Ovary (tissue), 3 donors: ENCODE measurements around the gene ATAD3C.

Source experiments
- CTCF ChIP-seq, 3 donors: fragments of 450-650 bp in 2 of 3; fragments of 200-600 bp in 1 of 3; IDR thresholded peaks; one replicate each; pipeline versions ENCODE4 v1.5.1 to v1.8.0; 2016 to 2022; ENCODE audit warnings: antibody characterized with exemption in 3 of 3, mild to moderate bottlenecking in 1 of 3
- POLR2A ChIP-seq: fragments of 450-650 bp; IDR thresholded peaks from one replicate; pipeline ENCODE4 v1.6.1; 2017; ENCODE audit warnings: antibody characterized with exemption, mild to moderate bottlenecking, moderate library complexity
- donor health status: DM: no; HTN: no; CAD: no.

- TF ChIP-seq CTCF (IDR thresholded peaks at IDR 0.05) (no peak), POLR2A (no peak)
These were observed 39.7 kb downstream of the ATAD3C start for GRCh38 chr1:1489231-1489630.
